HCT116 (cell line): ENCODE data around the gene NEMP2. TPM values are rescaled to one million over a fixed set of nuclear protein-coding genes. Genes with fewer than 3 reads are reported as not detected.

Source experiments
- ATAC-seq: fragments of 200-7000 bp; cut with Tn5 transposase; 2 replicates; pipeline ENCODE4 v1.9.1; 2020; ENCODE audit warnings: mild to moderate bottlenecking, moderate library complexity
- BruUV-seq: library from RNA; stranded (reverse); fragments of 400-500 nt; replicated peaks from 2 replicates; lab custom pipeline; 2021; lab: Mats Ljungman, UMichigan
- CTCF ChIA-PET: fragments of 300-600 bp; sonication (Branson Sonifier 250); formaldehyde crosslinking; loops from one replicate; lab custom pipeline; 2021; ENCODE audit warnings: antibody characterized with exemption; lab: Charles Lee
- POLR2A ChIA-PET: fragments of 300-600, 350-600 bp; sonication (Branson Sonifier 250); formaldehyde crosslinking; loops from one replicate; lab custom pipeline; 2021; ENCODE audit warnings: antibody characterized with exemption; lab: Charles Lee
- RAD21 ChIA-PET, 2 experiments: fragments of 300-600 bp; sonication (Branson Sonifier 250); formaldehyde crosslinking; loops; one replicate each; lab custom pipeline; 2023; ENCODE audit warnings: low total read pairs in 2 of 2; ENCODE audit not compliant: uncharacterized antibody in 2 of 2, unreplicated experiment in 2 of 2, low non-redundant PET in 1 of 2; lab: Charles Lee
- DNase-seq: peaks from one replicate; pipeline ENCODE4 v3.0.0-alpha.2; 2010; ENCODE audit warnings: low read depth, low spot score
- H2AFZ ChIP-seq: fragments of 200-600 bp; shearing (Covaris generic), sonication (generic); 2 replicates; pipeline ENCODE4 v1.6.1; 2017; ENCODE audit warnings: low read depth, mixed run types, mixed read lengths, antibody characterized with exemption, low read length; ENCODE audit not compliant: poor library complexity, severe bottlenecking
- H3K27ac ChIP-seq: 2 replicates; pipeline ENCODE4 v1.5.1; 2012; ENCODE audit warnings: low read depth, low read length
- H3K27me3 ChIP-seq: fragments of 200-600 bp; sonication (generic); 2 replicates; pipeline ENCODE4 v1.6.1; 2016; ENCODE audit warnings: mixed run types, low read length, mixed read lengths; ENCODE audit not compliant: insufficient read depth
- H3K36me3 ChIP-seq, 2 experiments: fragments of 200-500 bp in 1 of 2; fragments of 200-600 bp in 1 of 2; sonication (Bioruptor generic) in 1 of 2; sonication (generic) in 1 of 2; 2 replicates each; pipeline versions ENCODE4 v1.5.1 to v1.6.1; 2014 to 2016; ENCODE audit warnings: low read length in 2 of 2, inconsistent platforms in 1 of 2, mixed read lengths in 1 of 2, mixed run types in 1 of 2; ENCODE audit not compliant: insufficient read depth in 2 of 2, control insufficient read depth in 1 of 2
- H3K4me1 ChIP-seq, 2 experiments: fragments of 200-600 bp in 1 of 2; sonication (generic) in 1 of 2; 2 replicates each; pipeline versions ENCODE4 v1.5.1 to v1.6.1; 2012 to 2017; ENCODE audit warnings: low read length in 2 of 2, inconsistent platforms in 1 of 2, mild to moderate bottlenecking in 1 of 2, mixed read lengths in 1 of 2, mixed run types in 1 of 2, moderate library complexity in 1 of 2; ENCODE audit not compliant: insufficient read depth in 2 of 2, control insufficient read depth in 1 of 2
- H3K4me2 ChIP-seq: fragments of 200-600 bp; sonication (generic); 2 replicates; pipeline ENCODE4 v1.6.1; 2017; ENCODE audit warnings: mixed run types, low read length, mixed read lengths
- H3K4me3 ChIP-seq, 2 experiments: fragments of 200-600 bp in 1 of 2; sonication (generic) in 1 of 2; replicated peaks in 1 of 2; 2 replicates each; pipeline ENCODE4 v1.5.1; 2011 to 2016; ENCODE audit warnings: low read length in 2 of 2, control low read depth in 1 of 2, low read depth in 1 of 2, mild to moderate bottlenecking in 1 of 2, mixed read lengths in 1 of 2, mixed run types in 1 of 2
- H3K79me2 ChIP-seq: fragments of 200-600 bp; sonication (generic); 2 replicates; pipeline ENCODE4 v1.6.1; 2017; ENCODE audit warnings: mild to moderate bottlenecking, mixed run types, low read length, moderate library complexity, mixed read lengths; ENCODE audit not compliant: insufficient read depth
- H3K9ac ChIP-seq: fragments of 200-600 bp; sonication (generic); 2 replicates; pipeline ENCODE4 v1.6.1; 2016; ENCODE audit warnings: low read length, mixed read lengths
- H3K9me2 ChIP-seq: fragments of 200-600 bp; sonication (generic), shearing (Covaris generic); 2 replicates; pipeline ENCODE4 v1.6.1; 2017; ENCODE audit warnings: mixed run types, mild to moderate bottlenecking, moderate library complexity; ENCODE audit not compliant: insufficient read depth
- H3K9me3 ChIP-seq, 2 experiments: fragments of 200-500 bp in 1 of 2; fragments of 200-600 bp in 1 of 2; sonication (Bioruptor generic) in 1 of 2; sonication (generic) in 1 of 2; 2 replicates each; pipeline ENCODE4 v1.6.1; 2014 to 2017; ENCODE audit warnings: low read length in 2 of 2, mixed read lengths in 2 of 2, inconsistent platforms in 1 of 2, low read depth in 1 of 2, mild to moderate bottlenecking in 1 of 2, mixed run types in 1 of 2, moderate library complexity in 1 of 2; ENCODE audit not compliant: control insufficient read depth in 1 of 2, insufficient read depth in 1 of 2
- H4K20me1 ChIP-seq: fragments of 200-600 bp; sonication (generic), shearing (Covaris generic); 2 replicates; pipeline ENCODE4 v1.6.1; 2017; ENCODE audit warnings: mixed run types, mild to moderate bottlenecking, moderate library complexity; ENCODE audit not compliant: insufficient read depth
- EZH2phosphoT487 ChIP-seq: fragments of 200-600 bp; IDR thresholded peaks from 2 replicates; pipeline ENCODE4 v1.6.1; 2018; ENCODE audit warnings: antibody characterized with exemption, borderline replicate concordance
- FOSL1 ChIP-seq: IDR thresholded peaks from 2 replicates; pipeline ENCODE4 v1.6.1; 2012; ENCODE audit warnings: low read depth
- JUND ChIP-seq: IDR thresholded peaks from 2 replicates; pipeline ENCODE4 v1.6.1; 2012
- POLR2A ChIP-seq: IDR thresholded peaks from 2 replicates; pipeline ENCODE4 v1.7.0; 2011; ENCODE audit warnings: borderline replicate concordance; ENCODE audit not compliant: insufficient read depth, insufficient read length; ENCODE audit errors: extremely low read depth
- POLR2AphosphoS5 ChIP-seq: IDR thresholded peaks from 2 replicates; pipeline ENCODE4 v1.6.1; 2011; ENCODE audit warnings: mild to moderate bottlenecking, low read depth, low read length, moderate library complexity
- SIN3A ChIP-seq: IDR thresholded peaks from 2 replicates; pipeline ENCODE4 v1.6.1; 2012; ENCODE audit warnings: low read depth
- SP1 ChIP-seq: IDR thresholded peaks from 2 replicates; pipeline ENCODE4 v1.6.1; 2012; ENCODE audit warnings: low read depth
- SRF ChIP-seq: IDR thresholded peaks from 2 replicates; pipeline ENCODE4 v1.6.1; 2012; ENCODE audit warnings: low read depth
- TCF7L2 ChIP-seq: IDR thresholded peaks from 2 replicates; pipeline ENCODE4 v1.7.0; 2011; ENCODE audit warnings: borderline replicate concordance, inconsistent platforms; ENCODE audit not compliant: insufficient read depth, insufficient read length; ENCODE audit errors: extremely low read depth
- intact Hi-C: fragments of 100-400 bp; cut with micrococcal nuclease; formaldehyde crosslinking; loops from 2 replicates; pipeline ENCODE4 v1.10.0; 2022
- total RNA-seq: library from RNA; stranded (reverse); gene quantifications from one replicate; pipeline ENCODE4 v1.2.1, GENCODE V29; 2021; ENCODE audit not compliant: unreplicated experiment
- TF ChIP-seq, protein P1 (sequence below): IDR thresholded peaks from 2 replicates; pipeline ENCODE4 v1.6.1; 2012
- TF ChIP-seq, protein P2 (sequence below), 3 experiments: fragments of 200-600 bp in 1 of 3; sonication (generic) in 1 of 3; IDR thresholded peaks in 2 of 3; conservative IDR thresholded peaks in 1 of 3; 2 replicates each; pipeline ENCODE4 v1.5.1; 2012 to 2017; ENCODE audit warnings: low read depth in 2 of 3, low read length in 2 of 3, antibody characterized with exemption in 1 of 3, borderline replicate concordance in 1 of 3, control low read depth in 1 of 3, mild to moderate bottlenecking in 1 of 3, mixed read lengths in 1 of 3, mixed run types in 1 of 3, moderate library complexity in 1 of 3; ENCODE audit not compliant: insufficient read depth in 1 of 3
- TF ChIP-seq, protein P3 (sequence below): IDR thresholded peaks from 2 replicates; pipeline ENCODE4 v1.6.1; 2011; ENCODE audit warnings: mild to moderate bottlenecking, low read length, moderate library complexity; ENCODE audit not compliant: insufficient replicate concordance; ENCODE audit errors: extremely low read depth

Gene NEMP2
- total RNA-seq, 1 experiment from 2014 or later: 8.6 TPM

DNA sequence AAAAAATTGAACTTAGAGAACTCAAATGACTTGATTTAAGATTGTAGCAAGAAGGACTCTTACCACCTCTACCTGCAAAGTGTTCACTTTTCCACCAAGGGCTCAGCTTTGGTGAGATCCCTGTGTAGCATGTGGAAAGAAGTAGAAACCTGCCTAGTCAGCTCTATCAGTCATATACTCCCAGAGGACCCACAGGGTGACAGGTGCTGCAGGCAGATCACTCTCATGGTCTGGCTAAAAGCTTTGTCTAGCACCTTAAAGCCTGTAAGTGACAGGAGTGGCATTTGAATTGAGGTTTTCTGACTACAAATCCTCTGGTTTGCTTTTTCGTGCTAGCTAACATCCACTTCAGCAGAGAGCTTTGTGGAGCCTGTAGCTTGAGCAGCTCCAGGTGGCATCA, 18.7 kb upstream of the NEMP2 start:
- ATAC-seq (no peak), DNase-seq (no peak)
- BruUV-seq: no TSS peak
- ChIA-PET CTCF (no interaction called here), POLR2A (interaction anchor here (0.6 kb wide), 1 partner anchor 10 kb away, joined by 3 read pairs; no protein-coding TSS in a partner anchor)
- no peak overlapping the region for H2AFZ ChIP-seq
- no peaks in the 10 kb centered on the region for H4K20me1 ChIP-seq
- no peaks in the 10 kb centered on the region for H3K9me3 ChIP-seq
- intact Hi-C loops: no loop called here
- H3K36me3 ChIP-seq: no peaks in the 10 kb centered on the region
- H3K27me3 ChIP-seq: no peaks in the 10 kb centered on the region
- H3K4me1 ChIP-seq: peaks cover 0 to 6% of the 10 kb centered on the region in 2 experiments; a peak in 1 of 4 replicates
- H3K9me2 ChIP-seq: no peaks in the 10 kb centered on the region
- no peak overlapping the region for H3K27ac ChIP-seq
- no peak for TF ChIP-seq POLR2A
- TF ChIP-seq SIN3A: no peak
- no peak for TF ChIP-seq TCF7L2
- no peak for TF ChIP-seq FOSL1
- no peak for TF ChIP-seq EZH2phosphoT487
- TF ChIP-seq, protein P1, sequence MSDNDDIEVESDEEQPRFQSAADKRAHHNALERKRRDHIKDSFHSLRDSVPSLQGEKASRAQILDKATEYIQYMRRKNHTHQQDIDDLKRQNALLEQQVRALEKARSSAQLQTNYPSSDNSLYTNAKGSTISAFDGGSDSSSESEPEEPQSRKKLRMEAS: no peak
- TF ChIP-seq, protein P2, sequence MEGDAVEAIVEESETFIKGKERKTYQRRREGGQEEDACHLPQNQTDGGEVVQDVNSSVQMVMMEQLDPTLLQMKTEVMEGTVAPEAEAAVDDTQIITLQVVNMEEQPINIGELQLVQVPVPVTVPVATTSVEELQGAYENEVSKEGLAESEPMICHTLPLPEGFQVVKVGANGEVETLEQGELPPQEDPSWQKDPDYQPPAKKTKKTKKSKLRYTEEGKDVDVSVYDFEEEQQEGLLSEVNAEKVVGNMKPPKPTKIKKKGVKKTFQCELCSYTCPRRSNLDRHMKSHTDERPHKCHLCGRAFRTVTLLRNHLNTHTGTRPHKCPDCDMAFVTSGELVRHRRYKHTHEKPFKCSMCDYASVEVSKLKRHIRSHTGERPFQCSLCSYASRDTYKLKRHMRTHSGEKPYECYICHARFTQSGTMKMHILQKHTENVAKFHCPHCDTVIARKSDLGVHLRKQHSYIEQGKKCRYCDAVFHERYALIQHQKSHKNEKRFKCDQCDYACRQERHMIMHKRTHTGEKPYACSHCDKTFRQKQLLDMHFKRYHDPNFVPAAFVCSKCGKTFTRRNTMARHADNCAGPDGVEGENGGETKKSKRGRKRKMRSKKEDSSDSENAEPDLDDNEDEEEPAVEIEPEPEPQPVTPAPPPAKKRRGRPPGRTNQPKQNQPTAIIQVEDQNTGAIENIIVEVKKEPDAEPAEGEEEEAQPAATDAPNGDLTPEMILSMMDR (IDR thresholded peaks at IDR 0.05 in 2 of 3, conservative IDR thresholded peaks at IDR 0.05 in 1 of 3; ENCODE audit: borderline replicate concordance in 1 of 3, insufficient read depth in 1 of 3, low read depth in 2 of 3, low read length in 2 of 3): no peak
- no peak for TF ChIP-seq SP1
- no peak for TF ChIP-seq JUND
- TF ChIP-seq SRF: no peak
- no peak for TF ChIP-seq POLR2AphosphoS5
- TF ChIP-seq, protein P3, sequence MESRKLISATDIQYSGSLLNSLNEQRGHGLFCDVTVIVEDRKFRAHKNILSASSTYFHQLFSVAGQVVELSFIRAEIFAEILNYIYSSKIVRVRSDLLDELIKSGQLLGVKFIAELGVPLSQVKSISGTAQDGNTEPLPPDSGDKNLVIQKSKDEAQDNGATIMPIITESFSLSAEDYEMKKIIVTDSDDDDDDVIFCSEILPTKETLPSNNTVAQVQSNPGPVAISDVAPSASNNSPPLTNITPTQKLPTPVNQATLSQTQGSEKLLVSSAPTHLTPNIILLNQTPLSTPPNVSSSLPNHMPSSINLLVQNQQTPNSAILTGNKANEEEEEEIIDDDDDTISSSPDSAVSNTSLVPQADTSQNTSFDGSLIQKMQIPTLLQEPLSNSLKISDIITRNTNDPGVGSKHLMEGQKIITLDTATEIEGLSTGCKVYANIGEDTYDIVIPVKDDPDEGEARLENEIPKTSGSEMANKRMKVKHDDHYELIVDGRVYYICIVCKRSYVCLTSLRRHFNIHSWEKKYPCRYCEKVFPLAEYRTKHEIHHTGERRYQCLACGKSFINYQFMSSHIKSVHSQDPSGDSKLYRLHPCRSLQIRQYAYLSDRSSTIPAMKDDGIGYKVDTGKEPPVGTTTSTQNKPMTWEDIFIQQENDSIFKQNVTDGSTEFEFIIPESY: no peak
- TF ChIP-seq, all 23 proteins: peak for 0
- RAD21 ChIA-PET: interaction anchor here in 1 of 2 experiments (0.6 kb wide), 1 partner anchor 23 kb away, joined by 4 read pairs; no protein-coding TSS in a partner anchor
- H3K4me2 ChIP-seq: no peak overlapping the region
- no peak overlapping the region for H3K9ac ChIP-seq
- no peaks in the 10 kb centered on the region for H3K79me2 ChIP-seq
- no peak overlapping the region for H3K4me3 ChIP-seq
